Glutamatergic neuron (in vitro differentiated cells): ENCODE measurements around the gene TMCC2. TPM values are rescaled to one million over a fixed set of nuclear protein-coding genes. Genes with fewer than 3 reads are reported as not detected.

ENCODE experiments used
- DNase-seq: peaks from one replicate; pipeline ENCODE4 v3.0.0; 2022
- H3K27ac Mint-ChIP-seq: one replicate; pipeline ENCODE4 v1.8.0; 2020; ENCODE audit warnings: mild to moderate bottlenecking, mixed read lengths, inconsistent platforms; ENCODE audit not compliant: unreplicated experiment
- H3K27me3 Mint-ChIP-seq: one replicate; pipeline ENCODE4 v1.8.0; 2020; ENCODE audit warnings: mild to moderate bottlenecking, moderate library complexity, mixed read lengths, inconsistent platforms; ENCODE audit not compliant: unreplicated experiment
- H3K36me3 Mint-ChIP-seq: one replicate; pipeline ENCODE4 v1.8.0; 2020; ENCODE audit warnings: mild to moderate bottlenecking, mixed read lengths, inconsistent platforms; ENCODE audit not compliant: unreplicated experiment
- H3K4me1 Mint-ChIP-seq: one replicate; pipeline ENCODE4 v1.8.0; 2020; ENCODE audit warnings: mild to moderate bottlenecking, low read depth, mixed read lengths, inconsistent platforms; ENCODE audit not compliant: unreplicated experiment
- H3K4me3 Mint-ChIP-seq: one replicate; pipeline ENCODE4 v1.8.0; 2020; ENCODE audit warnings: mild to moderate bottlenecking, mixed read lengths, inconsistent platforms; ENCODE audit not compliant: unreplicated experiment
- H3K9me3 Mint-ChIP-seq: one replicate; pipeline ENCODE4 v1.8.0; 2020; ENCODE audit warnings: mild to moderate bottlenecking, moderate library complexity, mixed read lengths, inconsistent platforms; ENCODE audit not compliant: unreplicated experiment
- CTCF ChIP-seq: fragments of 200-600 bp; sonication (generic); IDR thresholded peaks from one replicate; pipeline ENCODE4 v1.5.0; 2021; ENCODE audit not compliant: partially characterized antibody, unreplicated experiment
- total RNA-seq: library from RNA; stranded (reverse); fragmentation: NEBNext Ultra II Directional; extraction: Animal tissue kit (Norgen Biotek cat#: 25700); gene quantifications from one replicate; pipeline ENCODE4 v1.2.1, GENCODE V29; 2021; ENCODE audit not compliant: unreplicated experiment

The TMCC2 gene
- total RNA-seq, 1 donor from 2014 or later: 80.1 TPM

- H3K4me1 Mint-ChIP-seq: peaks cover 48% of the 10 kb centered on the region
- H3K36me3 Mint-ChIP-seq: no peaks in the 10 kb centered on the region
- TF ChIP-seq CTCF: no peak
- no peak overlapping the region for H3K27ac Mint-ChIP-seq
- no peak for DNase-seq
- peak overlapping the region; percentile 1 for H3K4me3 Mint-ChIP-seq
- H3K27me3 Mint-ChIP-seq: no peaks in the 10 kb centered on the region
- peaks cover 3% of the 10 kb centered on the region for H3K9me3 Mint-ChIP-seq
Measured at GRCh38 chr1:205249651-205250050, 21.9 kb downstream of the TMCC2 start.

- Mint-ChIP-seq H3K27me3 (no peaks in the 10 kb centered on the region), H3K36me3 (no peaks in the 10 kb centered on the region), H3K27ac (no peak overlapping the region)
Measured at GRCh38 chr1:205250699-205251098, 23.0 kb downstream of the TMCC2 start.

GRCh38 chr1:205251576-205251975, 23.8 kb downstream of the TMCC2 start:
- H3K27me3 Mint-ChIP-seq: peaks cover 3% of the 10 kb centered on the region
- peaks cover 15% of the 10 kb centered on the region for H3K9me3 Mint-ChIP-seq
- H3K36me3 Mint-ChIP-seq: no peaks in the 10 kb centered on the region
- H3K4me3 Mint-ChIP-seq: peak overlapping the region; percentile 2
- no peak for DNase-seq
- H3K27ac Mint-ChIP-seq: no peak overlapping the region
- peaks cover 56% of the 10 kb centered on the region for H3K4me1 Mint-ChIP-seq
- no peak for TF ChIP-seq CTCF

More at GRCh38 chr1:205250699-205251098, 23.0 kb downstream of the TMCC2 start:
- Mint-ChIP-seq H3K9me3 (peaks cover 8% of the 10 kb centered on the region), H3K4me1 (peaks cover 51% of the 10 kb centered on the region), H3K4me3 (no peak overlapping the region)
- no peak for DNase-seq
- no peak for TF ChIP-seq CTCF

- Mint-ChIP-seq H3K27me3 (peaks cover 18% of the 10 kb centered on the region), H3K36me3 (no peaks in the 10 kb centered on the region), H3K27ac (peak overlapping the region; percentile 91), H3K4me1 (peaks cover 62% of the 10 kb centered on the region), H3K4me3 (peak overlapping the region; percentile 61), H3K9me3 (peaks cover 21% of the 10 kb centered on the region)
- peak; percentile 97 for TF ChIP-seq CTCF
- peak; percentile 95 for DNase-seq
Measured at GRCh38 chr1:205255941-205256780, 28.4 kb downstream of the TMCC2 start.

GRCh38 chr1:205256951-205257625, 29.3 kb downstream of the TMCC2 start:
- Mint-ChIP-seq H3K9me3 (peaks cover 21% of the 10 kb centered on the region), H3K27ac (peak overlapping the region; percentile 91), H3K4me3 (peak overlapping the region; percentile 75), H3K36me3 (no peaks in the 10 kb centered on the region), H3K27me3 (peaks cover 22% of the 10 kb centered on the region), H3K4me1 (peaks cover 61% of the 10 kb centered on the region)
- TF ChIP-seq CTCF: no peak
- DNase-seq: peak; percentile 75
